HEK293T (cell line): Measurements from ENCODE around the gene DCBLD2.
"Not testable (repeated sequence)": the region's sequence is repeated elsewhere in the genome, so short reads cannot be mapped to it uniquely, and the experiment has no call there.

Experiments used
- CTCF ChIA-PET: fragments of 350-600 bp; formaldehyde crosslinking; extraction: SDS; loops from one replicate; lab custom pipeline; 2021; ENCODE audit warnings: antibody characterized with exemption, inconsistent platforms; lab: Yijun Ruan, JAX
- POLR2A ChIA-PET: fragments of 350-600 bp; formaldehyde crosslinking; extraction: SDS; loops from one replicate; lab custom pipeline; 2020; ENCODE audit warnings: antibody characterized with exemption, inconsistent platforms; lab: Yijun Ruan, JAX
- DNase-seq: peaks from one replicate; pipeline ENCODE4 v3.0.0; 2012; ENCODE audit warnings: mixed read lengths; ENCODE audit errors: extremely low spot score
- ARNT ChIP-seq: fragments of 450-650 bp; IDR thresholded peaks from 2 replicates; pipeline ENCODE4 v1.6.1; 2017; ENCODE audit warnings: mild to moderate bottlenecking
- BHLHE40 ChIP-seq: fragments of 450-650 bp; IDR thresholded peaks from 2 replicates; pipeline ENCODE4 v1.6.1; 2016; ENCODE audit warnings: mild to moderate bottlenecking, moderate library complexity, borderline replicate concordance
- CTBP1 ChIP-seq: fragments of 450-650 bp; IDR thresholded peaks from 2 replicates; pipeline ENCODE4 v1.6.1; 2016; ENCODE audit warnings: borderline replicate concordance
- ELF4 ChIP-seq: fragments of 450-650 bp; IDR thresholded peaks from 2 replicates; pipeline ENCODE4 v1.6.1; 2017; ENCODE audit warnings: antibody characterized with exemption
- FOXA1 ChIP-seq: fragments of 450-650 bp; IDR thresholded peaks from 2 replicates; pipeline ENCODE4 v1.6.1; 2016; ENCODE audit warnings: mild to moderate bottlenecking
- FOXK2 ChIP-seq: fragments of 450-650 bp; IDR thresholded peaks from 2 replicates; pipeline ENCODE4 v1.6.1; 2016; ENCODE audit warnings: mild to moderate bottlenecking
- FOXM1 ChIP-seq: fragments of 450-650 bp; IDR thresholded peaks from 2 replicates; pipeline ENCODE4 v1.6.1; 2017; ENCODE audit warnings: mild to moderate bottlenecking, borderline replicate concordance
- HDGF ChIP-seq: fragments of 450-650 bp; IDR thresholded peaks from 2 replicates; pipeline ENCODE4 v1.6.1; 2017; ENCODE audit warnings: antibody characterized with exemption, borderline replicate concordance
- L3MBTL2 ChIP-seq: fragments of 450-650 bp; conservative IDR thresholded peaks from 2 replicates; pipeline ENCODE4 v1.6.1; 2016; ENCODE audit warnings: mild to moderate bottlenecking
- LEF1 ChIP-seq: fragments of 450-650 bp; IDR thresholded peaks from 2 replicates; pipeline ENCODE4 v1.6.1; 2017; ENCODE audit warnings: mild to moderate bottlenecking, borderline replicate concordance
- NFRKB ChIP-seq: fragments of 450-650 bp; IDR thresholded peaks from 2 replicates; pipeline ENCODE4 v1.6.1; 2016; ENCODE audit warnings: mild to moderate bottlenecking, moderate library complexity
- PKNOX1 ChIP-seq: fragments of 450-650 bp; IDR thresholded peaks from 2 replicates; pipeline ENCODE4 v1.6.1; 2016
- SP1 ChIP-seq: fragments of 450-650 bp; IDR thresholded peaks from 2 replicates; pipeline ENCODE4 v1.6.1; 2017
- SUZ12 ChIP-seq: fragments of 450-650 bp; IDR thresholded peaks from 2 replicates; pipeline ENCODE4 v1.6.1; 2016; ENCODE audit warnings: mild to moderate bottlenecking
- TARDBP ChIP-seq: fragments of 450-650 bp; IDR thresholded peaks from 2 replicates; pipeline ENCODE4 v1.6.1; 2016
- ZNF384 ChIP-seq: fragments of 450-650 bp; IDR thresholded peaks from 2 replicates; pipeline ENCODE4 v1.6.1; 2016

Gene DCBLD2

GRCh38 chr3:98846101-98846500 lies 55.4 kb downstream of the DCBLD2 start:
- DNase-seq: no peak
- CTCF ChIA-PET: no interaction called here
- POLR2A ChIA-PET: no interaction called here
- TF ChIP-seq BHLHE40 (no peak), ELF4 (no peak), FOXK2 (no peak), CTBP1 (no peak), NFRKB (no peak), SP1 (no peak), PKNOX1 (no peak)

- ChIA-PET POLR2A (no interaction called here), CTCF (no interaction called here)
- no peak for DNase-seq
- TF ChIP-seq FOXK2: no peak
- no peak for TF ChIP-seq NFRKB
- no peak for TF ChIP-seq SUZ12
- TF ChIP-seq BHLHE40: no peak
- no peak for TF ChIP-seq CTBP1
- no peak for TF ChIP-seq ARNT
- TF ChIP-seq HDGF: no peak
- TF ChIP-seq PKNOX1: no peak
- no peak for TF ChIP-seq FOXM1
- TF ChIP-seq TARDBP: no peak
- no peak for TF ChIP-seq LEF1
These were observed 58.1 kb downstream of the DCBLD2 start for GRCh38 chr3:98843266-98843959.

- ChIA-PET CTCF (no interaction called here), POLR2A (no interaction called here)
- no peak for TF ChIP-seq FOXK2
- no peak for TF ChIP-seq LEF1
- no peak for TF ChIP-seq NFRKB
- TF ChIP-seq PKNOX1: no peak
- TF ChIP-seq ARNT: no peak
- TF ChIP-seq SUZ12: no peak
- no peak for TF ChIP-seq TARDBP
- no peak for TF ChIP-seq SP1
- no peak for TF ChIP-seq CTBP1
- no peak for TF ChIP-seq HDGF
- no peak for TF ChIP-seq FOXA1
- TF ChIP-seq BHLHE40: no peak
- TF ChIP-seq ZNF384: no peak
- TF ChIP-seq L3MBTL2: no peak
- TF ChIP-seq FOXM1: no peak
- no peak for TF ChIP-seq ELF4
These were observed 61.6 kb downstream of the DCBLD2 start for GRCh38 chr3:98839846-98840245.

GRCh38 chr3:98831060-98831459 lies 70.4 kb downstream of the DCBLD2 start:
- DNase-seq, CTCF ChIA-PET, POLR2A ChIA-PET: not testable (repeated sequence)
- peak; percentile 37 for TF ChIP-seq L3MBTL2

More at GRCh38 chr3:98839846-98840245, 61.6 kb downstream of the DCBLD2 start:
- DNase-seq: no peak

GRCh38 chr3:98829246-98829832 lies 72.2 kb downstream of the DCBLD2 start:
- TF ChIP-seq BHLHE40: no peak
- DNase-seq: no peak
- CTCF ChIA-PET: interaction anchor here (1.0 kb wide), 1 partner anchor 154 kb away, joined by 4 read pairs; no protein-coding TSS in a partner anchor
- POLR2A ChIA-PET: no interaction called here

GRCh38 chr3:98827221-98827920 lies 74.1 kb downstream of the DCBLD2 start:
- ChIA-PET POLR2A (no interaction called here), CTCF (interaction anchor here (1.1 kb wide), 2 partner anchors 11 to 167 kb away, joined by 3 read pairs; no protein-coding TSS in a partner anchor)
- no peak for DNase-seq
- no peak for TF ChIP-seq TARDBP
- TF ChIP-seq FOXK2: no peak
- TF ChIP-seq FOXA1: no peak
- TF ChIP-seq ZNF384: no peak
- no peak for TF ChIP-seq L3MBTL2
- TF ChIP-seq BHLHE40: no peak

GRCh38 chr3:98826126-98826525 lies 75.4 kb downstream of the DCBLD2 start:
- POLR2A ChIA-PET: no interaction called here
- TF ChIP-seq HDGF (no peak), TARDBP (no peak), PKNOX1 (no peak), FOXK2 (no peak), LEF1 (no peak), SUZ12 (no peak), FOXM1 (no peak)
- no peak for DNase-seq
- CTCF ChIA-PET: interaction anchor here (0.6 to 0.9 kb wide), 3 partner anchors 65 to 781 kb away, joined by 3 to 4 read pairs (median 3); no protein-coding TSS in a partner anchor
